Brain (organoid and tissue), 1 donor: ENCODE data around the gene UGT2B15. TPM values are rescaled to one million over a fixed set of nuclear protein-coding genes. Genes with fewer than 3 reads are reported as not detected.

ENCODE experiments used
- polyA plus RNA-seq: library from polyadenylated mRNA; stranded (reverse); fragments of 350-450 nt; fragmentation: Illumina TruSeq; extraction: RNeasy Lipid Tissue Mini Kit (QIAGEN cat#74804); gene quantifications from one replicate; pipeline ENCODE4 v1.2.3, GENCODE V29; 2015; ENCODE audit warnings: low read depth, low replicate concordance; ENCODE audit not compliant: insufficient read depth

Gene UGT2B15
- polyA plus RNA-seq, 1 donor from 2014 or later: not detected

Other genes starting within 250 kb of the UGT2B15 start
- gene TMPRSS11E, start 223.2 kb downstream of the UGT2B15 start, polyA plus RNA-seq: not detected
- gene UGT2B17, start 94.3 kb downstream of the UGT2B15 start, polyA plus RNA-seq: not detected
- not detected for gene UGT2B10, start 145.3 kb upstream of the UGT2B15 start, polyA plus RNA-seq